ENCODE results near the gene TPRG1.

TPRG1 gene

DNA sequence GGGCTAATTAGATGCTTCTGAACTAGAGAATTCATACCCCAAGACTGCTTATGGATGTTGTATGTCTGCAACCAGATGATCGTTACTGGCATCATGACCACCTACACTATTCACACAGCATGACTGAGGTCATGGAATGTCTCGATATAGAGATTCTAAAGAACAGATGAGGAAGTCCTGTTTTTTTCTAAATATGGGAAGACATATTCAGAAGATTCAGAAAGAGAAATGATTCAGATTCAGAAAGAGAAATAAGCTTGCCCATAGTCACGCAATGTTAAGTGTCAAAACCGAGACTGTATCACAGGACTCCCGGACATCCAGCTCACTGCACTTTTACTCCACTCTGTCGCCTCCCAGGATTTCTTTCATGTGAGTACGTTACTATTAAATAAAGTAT lies 136.2 kb downstream of the TPRG1 start:
- Histone ChIP-seq H3K4me3 (replicated peaks; ENCODE audit: insufficient read depth, low read length) (no peak overlapping the region), H3K27ac (replicated peaks) (no peak overlapping the region), H3K27me3 (ENCODE audit: insufficient read depth, poor library complexity, severe bottlenecking) (no peaks in the 10 kb centered on the region)
- no peak for DNase-seq (ENCODE audit: low read depth in 1 of 2, low spot score in 1 of 2)
- TF ChIP-seq POLR2AphosphoS5 (IDR thresholded peaks at IDR 0.05; ENCODE audit: low read depth) (no peak), GABPA (IDR thresholded peaks at IDR 0.05; ENCODE audit: low read depth) (no peak), SPI1 (IDR thresholded peaks at IDR 0.05; ENCODE audit: borderline replicate concordance, low read depth) (no peak)
- TF ChIP-seq, protein P1, sequence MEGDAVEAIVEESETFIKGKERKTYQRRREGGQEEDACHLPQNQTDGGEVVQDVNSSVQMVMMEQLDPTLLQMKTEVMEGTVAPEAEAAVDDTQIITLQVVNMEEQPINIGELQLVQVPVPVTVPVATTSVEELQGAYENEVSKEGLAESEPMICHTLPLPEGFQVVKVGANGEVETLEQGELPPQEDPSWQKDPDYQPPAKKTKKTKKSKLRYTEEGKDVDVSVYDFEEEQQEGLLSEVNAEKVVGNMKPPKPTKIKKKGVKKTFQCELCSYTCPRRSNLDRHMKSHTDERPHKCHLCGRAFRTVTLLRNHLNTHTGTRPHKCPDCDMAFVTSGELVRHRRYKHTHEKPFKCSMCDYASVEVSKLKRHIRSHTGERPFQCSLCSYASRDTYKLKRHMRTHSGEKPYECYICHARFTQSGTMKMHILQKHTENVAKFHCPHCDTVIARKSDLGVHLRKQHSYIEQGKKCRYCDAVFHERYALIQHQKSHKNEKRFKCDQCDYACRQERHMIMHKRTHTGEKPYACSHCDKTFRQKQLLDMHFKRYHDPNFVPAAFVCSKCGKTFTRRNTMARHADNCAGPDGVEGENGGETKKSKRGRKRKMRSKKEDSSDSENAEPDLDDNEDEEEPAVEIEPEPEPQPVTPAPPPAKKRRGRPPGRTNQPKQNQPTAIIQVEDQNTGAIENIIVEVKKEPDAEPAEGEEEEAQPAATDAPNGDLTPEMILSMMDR (IDR thresholded peaks at IDR 0.05; ENCODE audit: insufficient read depth, low read length) = no peak

DNA sequence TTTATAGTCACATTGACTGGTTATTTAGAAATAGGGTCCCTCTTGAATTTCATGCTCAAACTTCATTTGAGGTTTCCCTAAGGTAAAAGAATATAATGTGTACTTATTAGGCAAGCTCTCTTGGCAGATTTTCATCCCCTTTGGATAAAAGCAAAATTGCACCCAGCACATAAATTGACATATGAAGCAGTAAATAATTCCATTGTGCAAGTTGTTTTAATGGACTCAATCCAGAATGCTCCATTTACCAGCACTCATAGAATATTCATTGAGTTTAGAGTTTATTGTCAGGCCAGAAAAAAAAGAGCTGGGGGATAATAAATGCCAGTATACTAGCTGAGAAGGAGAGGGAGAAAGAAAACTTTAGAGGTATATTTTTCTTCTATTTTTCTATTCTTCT lies 136.8 kb downstream of the TPRG1 start:
- TF ChIP-seq GABPA (IDR thresholded peaks at IDR 0.05; ENCODE audit: low read depth) = no peak
- TF ChIP-seq, protein P2, sequence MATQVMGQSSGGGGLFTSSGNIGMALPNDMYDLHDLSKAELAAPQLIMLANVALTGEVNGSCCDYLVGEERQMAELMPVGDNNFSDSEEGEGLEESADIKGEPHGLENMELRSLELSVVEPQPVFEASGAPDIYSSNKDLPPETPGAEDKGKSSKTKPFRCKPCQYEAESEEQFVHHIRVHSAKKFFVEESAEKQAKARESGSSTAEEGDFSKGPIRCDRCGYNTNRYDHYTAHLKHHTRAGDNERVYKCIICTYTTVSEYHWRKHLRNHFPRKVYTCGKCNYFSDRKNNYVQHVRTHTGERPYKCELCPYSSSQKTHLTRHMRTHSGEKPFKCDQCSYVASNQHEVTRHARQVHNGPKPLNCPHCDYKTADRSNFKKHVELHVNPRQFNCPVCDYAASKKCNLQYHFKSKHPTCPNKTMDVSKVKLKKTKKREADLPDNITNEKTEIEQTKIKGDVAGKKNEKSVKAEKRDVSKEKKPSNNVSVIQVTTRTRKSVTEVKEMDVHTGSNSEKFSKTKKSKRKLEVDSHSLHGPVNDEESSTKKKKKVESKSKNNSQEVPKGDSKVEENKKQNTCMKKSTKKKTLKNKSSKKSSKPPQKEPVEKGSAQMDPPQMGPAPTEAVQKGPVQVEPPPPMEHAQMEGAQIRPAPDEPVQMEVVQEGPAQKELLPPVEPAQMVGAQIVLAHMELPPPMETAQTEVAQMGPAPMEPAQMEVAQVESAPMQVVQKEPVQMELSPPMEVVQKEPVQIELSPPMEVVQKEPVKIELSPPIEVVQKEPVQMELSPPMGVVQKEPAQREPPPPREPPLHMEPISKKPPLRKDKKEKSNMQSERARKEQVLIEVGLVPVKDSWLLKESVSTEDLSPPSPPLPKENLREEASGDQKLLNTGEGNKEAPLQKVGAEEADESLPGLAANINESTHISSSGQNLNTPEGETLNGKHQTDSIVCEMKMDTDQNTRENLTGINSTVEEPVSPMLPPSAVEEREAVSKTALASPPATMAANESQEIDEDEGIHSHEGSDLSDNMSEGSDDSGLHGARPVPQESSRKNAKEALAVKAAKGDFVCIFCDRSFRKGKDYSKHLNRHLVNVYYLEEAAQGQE (IDR thresholded peaks at IDR 0.05; ENCODE audit: insufficient replicate concordance, low read depth) = no peak
- TF ChIP-seq, protein P1 (IDR thresholded peaks at IDR 0.05; ENCODE audit: insufficient read depth, low read length) = no peak
- TF ChIP-seq SPI1 (IDR thresholded peaks at IDR 0.05; ENCODE audit: borderline replicate concordance, low read depth) = no peak
- no peak for TF ChIP-seq POLR2AphosphoS5 (IDR thresholded peaks at IDR 0.05; ENCODE audit: low read depth)
- no peak for DNase-seq (ENCODE audit: low read depth in 1 of 2, low spot score in 1 of 2)
- Histone ChIP-seq H3K27me3 (ENCODE audit: insufficient read depth, poor library complexity, severe bottlenecking) (no peaks in the 10 kb centered on the region), H3K4me3 (replicated peaks; ENCODE audit: insufficient read depth, low read length) (no peak overlapping the region), H3K27ac (replicated peaks) (no peak overlapping the region)

DNA sequence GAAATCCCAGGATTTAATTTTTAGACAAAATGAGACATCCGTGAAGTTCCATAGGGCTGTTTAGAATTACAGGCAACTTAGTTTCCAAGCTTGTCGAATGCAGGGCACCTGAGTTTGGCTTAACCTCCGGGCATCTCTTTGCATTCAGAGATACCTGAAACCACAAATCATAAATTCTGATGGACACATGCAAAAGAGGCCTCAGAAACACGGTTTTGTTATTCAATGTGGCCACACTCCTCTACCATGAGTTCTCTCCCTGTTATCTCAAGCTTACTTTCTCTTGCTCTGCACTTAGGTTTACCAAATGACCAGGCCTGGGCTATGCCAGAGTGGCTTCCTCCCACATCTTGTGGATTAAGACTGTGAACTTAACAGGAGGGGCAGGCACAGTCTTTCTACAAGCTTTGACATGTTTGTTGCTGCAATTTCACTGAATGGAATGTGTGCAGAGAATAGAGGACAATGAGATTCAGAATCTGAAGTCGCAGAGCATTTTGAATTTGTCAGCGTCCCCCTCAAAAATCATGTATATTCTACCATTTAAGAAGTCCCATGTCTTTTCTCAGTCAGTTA lies 137.7 kb downstream of the TPRG1 start:
- DNase-seq (ENCODE audit: low read depth in 1 of 2, low spot score in 1 of 2) = no peak
- TF ChIP-seq POLR2AphosphoS5 (IDR thresholded peaks at IDR 0.05; ENCODE audit: low read depth) = no peak
- no peak for TF ChIP-seq GABPA (IDR thresholded peaks at IDR 0.05; ENCODE audit: low read depth)
- no peak for TF ChIP-seq SPI1 (IDR thresholded peaks at IDR 0.05; ENCODE audit: borderline replicate concordance, low read depth)
- TF ChIP-seq, protein P1 (IDR thresholded peaks at IDR 0.05; ENCODE audit: insufficient read depth, low read length) = no peak
- Histone ChIP-seq H3K27ac (replicated peaks) (no peak overlapping the region), H3K4me3 (replicated peaks; ENCODE audit: insufficient read depth, low read length) (no peak overlapping the region), H3K27me3 (ENCODE audit: insufficient read depth, poor library complexity, severe bottlenecking) (no peaks in the 10 kb centered on the region)

DNA sequence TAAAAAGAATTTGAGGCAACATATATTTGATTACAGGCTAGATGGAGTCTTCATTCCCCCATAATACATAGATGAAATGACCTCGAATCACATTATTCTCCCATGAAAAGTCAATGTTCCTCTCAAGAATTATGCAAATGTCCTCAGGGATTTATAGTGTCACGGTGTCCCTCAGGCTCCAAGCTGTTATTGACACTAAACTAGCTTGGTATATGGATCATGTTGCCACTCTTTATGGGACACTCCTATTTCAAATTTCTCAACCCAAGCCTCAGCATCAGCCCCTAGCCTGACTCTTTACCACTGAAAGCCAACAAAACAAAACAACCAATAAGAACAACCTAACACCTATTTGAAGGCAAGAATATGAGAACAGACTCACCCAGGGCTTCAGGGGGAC lies 139.8 kb downstream of the TPRG1 start:
- no peak overlapping the region for H3K27ac ChIP-seq (replicated peaks)
- no peak for DNase-seq (ENCODE audit: low read depth in 1 of 2, low spot score in 1 of 2)
- TF ChIP-seq SPI1 (IDR thresholded peaks at IDR 0.05; ENCODE audit: borderline replicate concordance, low read depth) (no peak), POLR2AphosphoS5 (IDR thresholded peaks at IDR 0.05; ENCODE audit: low read depth) (no peak), GABPA (IDR thresholded peaks at IDR 0.05; ENCODE audit: low read depth) (no peak)
- TF ChIP-seq, protein P1 (IDR thresholded peaks at IDR 0.05; ENCODE audit: insufficient read depth, low read length) = no peak
- TF ChIP-seq, protein P2 (IDR thresholded peaks at IDR 0.05; ENCODE audit: insufficient replicate concordance, low read depth) = no peak
- no peaks in the 10 kb centered on the region for H3K27me3 ChIP-seq (ENCODE audit: insufficient read depth, poor library complexity, severe bottlenecking)
- no peak overlapping the region for H3K4me3 ChIP-seq (replicated peaks; ENCODE audit: insufficient read depth, low read length)
